ENCODE results near the gene COX5B.
A peak's percentile ranks its signal among the peaks of the same experiment; 100 is the strongest.
"Not testable (repeated sequence)": the region's sequence is repeated elsewhere in the genome, so short reads cannot be mapped to it uniquely, and the experiment has no call there.

COX5B gene

GRCh38 chr2:97626049-97626430 is 19.8 kb upstream of the COX5B start:
- not testable (repeated sequence) for H3K36me3 Mint-ChIP-seq; H3K9me3 Mint-ChIP-seq; H3K4me1 Mint-ChIP-seq; H3K27ac Mint-ChIP-seq; H3K4me3 Mint-ChIP-seq; H3K27me3 Mint-ChIP-seq; ATAC-seq (ENCODE audit: low read depth); DNase-seq (ENCODE audit: low spot score in 2 of 2)

GRCh38 chr2:97644023-97644717 is 1.7 kb upstream of the COX5B start:
- no peak for ATAC-seq (ENCODE audit: low read depth)
- peaks cover 12% of the 10 kb centered on the region for H3K36me3 Mint-ChIP-seq
- peaks cover 1% of the 10 kb centered on the region for H3K27me3 Mint-ChIP-seq
- H3K4me3 Mint-ChIP-seq, result no peak overlapping the region
- no peak overlapping the region for H3K27ac Mint-ChIP-seq
- no peak for DNase-seq (ENCODE audit: low spot score in 2 of 2)
- no peaks in the 10 kb centered on the region for H3K9me3 Mint-ChIP-seq
- peaks cover 14% of the 10 kb centered on the region for H3K4me1 Mint-ChIP-seq

- ATAC-seq (ENCODE audit: low read depth) (peak; percentile 38), DNase-seq (ENCODE audit: low spot score in 2 of 2) (no peak)
- Mint-ChIP-seq H3K9me3 (no peaks in the 10 kb centered on the region), H3K27me3 (no peaks in the 10 kb centered on the region), H3K4me1 (peaks cover 14% of the 10 kb centered on the region), H3K36me3 (peaks cover 18% of the 10 kb centered on the region), H3K4me3 (peak overlapping the region; percentile 97), H3K27ac (peak overlapping the region; percentile 83)
These were observed 659 bp upstream of the COX5B start for GRCh38 chr2:97645112-97645694.

GRCh38 chr2:97646977-97647376 is 1.1 kb downstream of the COX5B start:
- Mint-ChIP-seq H3K27ac (peak overlapping the region; percentile 90), H3K4me1 (peaks cover 14% of the 10 kb centered on the region), H3K36me3 (peaks cover 23% of the 10 kb centered on the region), H3K9me3 (no peaks in the 10 kb centered on the region), H3K27me3 (no peaks in the 10 kb centered on the region), H3K4me3 (peak overlapping the region; percentile 97)
- no peak for DNase-seq (ENCODE audit: low spot score in 2 of 2)
- ATAC-seq (ENCODE audit: low read depth), result no peak

- Mint-ChIP-seq H3K4me1 (peaks cover 9% of the 10 kb centered on the region), H3K27ac (peak overlapping the region; percentile 84), H3K4me3 (no peak overlapping the region), H3K9me3 (no peaks in the 10 kb centered on the region), H3K27me3 (no peaks in the 10 kb centered on the region), H3K36me3 (peaks cover 38% of the 10 kb centered on the region)
- no peak for DNase-seq (ENCODE audit: low spot score in 2 of 2)
- ATAC-seq (ENCODE audit: low read depth), result no peak
These were observed 5.3 kb downstream of the COX5B start for GRCh38 chr2:97651114-97651513.

- ATAC-seq (ENCODE audit: low read depth) (no peak), DNase-seq (ENCODE audit: low spot score in 2 of 2) (no peak)
- Mint-ChIP-seq H3K4me1 (no peaks in the 10 kb centered on the region), H3K9me3 (no peaks in the 10 kb centered on the region), H3K36me3 (peaks cover 32% of the 10 kb centered on the region), H3K27ac (no peak overlapping the region), H3K4me3 (no peak overlapping the region), H3K27me3 (no peaks in the 10 kb centered on the region)
These were observed 7.6 kb downstream of the COX5B start for GRCh38 chr2:97653473-97653872.

- no peaks in the 10 kb centered on the region for H3K27me3 Mint-ChIP-seq
- DNase-seq (ENCODE audit: low spot score in 2 of 2), result no peak
- no peaks in the 10 kb centered on the region for H3K4me1 Mint-ChIP-seq
- no peak overlapping the region for H3K27ac Mint-ChIP-seq
- peaks cover 31% of the 10 kb centered on the region for H3K36me3 Mint-ChIP-seq
- no peak overlapping the region for H3K4me3 Mint-ChIP-seq
- H3K9me3 Mint-ChIP-seq, result no peaks in the 10 kb centered on the region
- no peak for ATAC-seq (ENCODE audit: low read depth)
These were observed 8.0 kb downstream of the COX5B start for GRCh38 chr2:97653874-97654273.

GRCh38 chr2:97654309-97654708 is 8.4 kb downstream of the COX5B start:
- Mint-ChIP-seq H3K36me3 (peaks cover 29% of the 10 kb centered on the region), H3K27ac (no peak overlapping the region), H3K4me1 (no peaks in the 10 kb centered on the region), H3K9me3 (no peaks in the 10 kb centered on the region), H3K4me3 (no peak overlapping the region), H3K27me3 (no peaks in the 10 kb centered on the region)
- ATAC-seq (ENCODE audit: low read depth) (no peak), DNase-seq (ENCODE audit: low spot score in 2 of 2) (no peak)

- Mint-ChIP-seq H3K27ac (no peak overlapping the region), H3K36me3 (peaks cover 26% of the 10 kb centered on the region), H3K4me3 (no peak overlapping the region), H3K27me3 (no peaks in the 10 kb centered on the region), H3K4me1 (peaks cover 2% of the 10 kb centered on the region), H3K9me3 (no peaks in the 10 kb centered on the region)
- ATAC-seq (ENCODE audit: low read depth) (no peak), DNase-seq (ENCODE audit: low spot score in 2 of 2) (no peak)
These were observed 8.9 kb downstream of the COX5B start for GRCh38 chr2:97654791-97655190.

GRCh38 chr2:97656129-97656755 is 10.4 kb downstream of the COX5B start:
- DNase-seq (ENCODE audit: low spot score in 2 of 2) (no peak), ATAC-seq (ENCODE audit: low read depth) (no peak)
- H3K4me3 Mint-ChIP-seq, result no peak overlapping the region
- peaks cover 6% of the 10 kb centered on the region for H3K4me1 Mint-ChIP-seq
- H3K9me3 Mint-ChIP-seq, result no peaks in the 10 kb centered on the region
- H3K36me3 Mint-ChIP-seq, result peaks cover 24% of the 10 kb centered on the region
- no peaks in the 10 kb centered on the region for H3K27me3 Mint-ChIP-seq
- H3K27ac Mint-ChIP-seq, result no peak overlapping the region

- DNase-seq (ENCODE audit: low spot score in 2 of 2), result no peak
- ATAC-seq (ENCODE audit: low read depth), result no peak
- H3K27ac Mint-ChIP-seq, result no peak overlapping the region
These were observed 11.2 kb downstream of the COX5B start for GRCh38 chr2:97656905-97657587.

GRCh38 chr2:97657986-97658690 is 12.3 kb downstream of the COX5B start:
- H3K9me3 Mint-ChIP-seq, result no peaks in the 10 kb centered on the region
- DNase-seq (ENCODE audit: low spot score in 2 of 2), result no peak
- ATAC-seq (ENCODE audit: low read depth), result no peak
- H3K4me1 Mint-ChIP-seq, result peaks cover 19% of the 10 kb centered on the region
- H3K27me3 Mint-ChIP-seq, result no peaks in the 10 kb centered on the region
- no peak overlapping the region for H3K4me3 Mint-ChIP-seq
- H3K27ac Mint-ChIP-seq, result no peak overlapping the region
- peaks cover 24% of the 10 kb centered on the region for H3K36me3 Mint-ChIP-seq

More at GRCh38 chr2:97656905-97657587, 11.2 kb downstream of the COX5B start:
- Mint-ChIP-seq H3K4me1 (peaks cover 14% of the 10 kb centered on the region), H3K4me3 (no peak overlapping the region), H3K27me3 (no peaks in the 10 kb centered on the region), H3K9me3 (no peaks in the 10 kb centered on the region), H3K36me3 (peaks cover 24% of the 10 kb centered on the region)

GRCh38 chr2:97658691-97659157 is 12.9 kb downstream of the COX5B start:
- peaks cover 20% of the 10 kb centered on the region for H3K36me3 Mint-ChIP-seq
- DNase-seq (ENCODE audit: low spot score in 2 of 2) (no peak), ATAC-seq (ENCODE audit: low read depth) (no peak)
- H3K27ac Mint-ChIP-seq, result no peak overlapping the region
- H3K9me3 Mint-ChIP-seq, result no peaks in the 10 kb centered on the region
- no peak overlapping the region for H3K4me3 Mint-ChIP-seq
- H3K4me1 Mint-ChIP-seq, result peaks cover 20% of the 10 kb centered on the region
- H3K27me3 Mint-ChIP-seq, result no peaks in the 10 kb centered on the region

Measured in memory B cell (primary cell).